HuH-7.5 (cell line): ENCODE measurements around the gene LCN15.
"Not testable (repeated sequence)": the region's sequence is repeated elsewhere in the genome, so short reads cannot be mapped to it uniquely, and the experiment has no call there.

ENCODE experiments used
- DNase-seq: peaks from one replicate; pipeline ENCODE4 v3.0.0; 2011; ENCODE audit warnings: low spot score

LCN15 gene

GRCh38 chr9:136774416-136775045 lies 10.2 kb upstream of the LCN15 start:
- DNase-seq, result no peak

- no peak for DNase-seq
Observed at GRCh38 chr9:136773386-136774044, 9.2 kb upstream of the LCN15 start.

GRCh38 chr9:136771907-136772415 lies 7.6 kb upstream of the LCN15 start:
- no peak for DNase-seq

DNA sequence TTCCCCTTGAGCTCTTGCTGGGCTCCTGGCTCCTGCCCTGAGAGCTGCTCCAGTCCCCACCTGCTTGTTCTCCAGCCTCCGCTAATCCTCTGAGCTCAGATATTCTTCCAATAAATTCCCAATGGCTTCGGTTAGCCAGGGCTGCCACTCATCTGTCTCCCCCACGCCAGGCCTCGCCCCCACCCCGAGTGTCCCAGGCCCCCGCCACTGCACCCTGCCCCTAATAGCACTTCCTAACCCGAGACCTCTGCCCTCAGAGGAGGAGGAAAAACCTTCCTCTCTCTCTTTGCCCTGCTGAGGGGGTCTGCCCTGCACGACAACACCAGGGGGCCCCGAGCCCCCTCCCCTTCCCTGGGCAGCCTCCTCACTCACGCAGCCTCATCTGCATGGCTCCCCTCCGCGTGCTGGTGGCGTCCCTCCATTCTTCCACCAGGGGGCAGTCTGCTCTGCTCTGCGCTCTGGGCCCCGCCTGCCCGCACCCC lies 5.4 kb upstream of the LCN15 start:
- peak; percentile 80 for DNase-seq

GRCh38 chr9:136766410-136767120 lies 2.2 kb upstream of the LCN15 start:
- DNase-seq, result not testable (repeated sequence)

GRCh38 chr9:136765745-136766409 lies 1.6 kb upstream of the LCN15 start:
- not testable (repeated sequence) for DNase-seq

DNA sequence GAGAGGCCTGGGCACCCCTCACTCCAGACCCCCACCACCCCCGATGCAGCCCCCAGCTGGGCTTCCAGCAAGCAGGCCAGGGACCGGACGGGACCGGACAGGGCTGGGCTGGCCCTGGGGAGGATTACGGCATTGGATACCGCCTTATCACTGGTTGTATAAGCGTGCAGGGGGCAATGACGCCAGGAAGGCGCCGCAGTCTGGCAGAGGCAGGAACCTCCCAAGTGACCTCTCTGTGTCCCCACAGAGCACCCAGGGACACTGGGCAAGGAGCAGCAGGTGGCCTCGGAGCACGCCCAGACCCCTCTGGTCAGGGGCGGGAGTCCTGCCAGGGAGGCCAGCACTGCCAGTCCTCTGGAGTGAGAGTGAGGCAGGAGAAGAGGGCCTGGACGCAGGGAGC lies 723 bp upstream of the LCN15 start:
- no peak for DNase-seq

DNA sequence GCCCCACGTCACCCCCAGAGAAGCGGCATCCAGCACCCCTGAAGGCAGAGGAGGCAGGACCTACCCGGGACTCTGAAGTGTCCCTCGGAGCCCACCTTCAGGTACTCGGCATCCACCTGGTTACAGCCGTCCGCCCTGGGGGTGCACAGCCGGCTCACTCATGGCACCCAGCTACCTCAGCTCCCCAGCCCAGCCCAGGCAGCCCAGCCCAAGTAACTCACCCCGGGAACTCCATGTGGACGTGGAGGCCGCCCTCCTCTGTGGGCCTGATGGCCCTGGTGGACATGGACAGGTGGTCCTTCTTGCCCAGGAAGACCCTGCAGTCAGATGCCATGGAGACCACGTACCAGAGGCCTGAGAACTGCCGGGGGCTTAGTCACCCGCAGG lies 676 bp downstream of the LCN15 start:
- DNase-seq, result no peak

DNA sequence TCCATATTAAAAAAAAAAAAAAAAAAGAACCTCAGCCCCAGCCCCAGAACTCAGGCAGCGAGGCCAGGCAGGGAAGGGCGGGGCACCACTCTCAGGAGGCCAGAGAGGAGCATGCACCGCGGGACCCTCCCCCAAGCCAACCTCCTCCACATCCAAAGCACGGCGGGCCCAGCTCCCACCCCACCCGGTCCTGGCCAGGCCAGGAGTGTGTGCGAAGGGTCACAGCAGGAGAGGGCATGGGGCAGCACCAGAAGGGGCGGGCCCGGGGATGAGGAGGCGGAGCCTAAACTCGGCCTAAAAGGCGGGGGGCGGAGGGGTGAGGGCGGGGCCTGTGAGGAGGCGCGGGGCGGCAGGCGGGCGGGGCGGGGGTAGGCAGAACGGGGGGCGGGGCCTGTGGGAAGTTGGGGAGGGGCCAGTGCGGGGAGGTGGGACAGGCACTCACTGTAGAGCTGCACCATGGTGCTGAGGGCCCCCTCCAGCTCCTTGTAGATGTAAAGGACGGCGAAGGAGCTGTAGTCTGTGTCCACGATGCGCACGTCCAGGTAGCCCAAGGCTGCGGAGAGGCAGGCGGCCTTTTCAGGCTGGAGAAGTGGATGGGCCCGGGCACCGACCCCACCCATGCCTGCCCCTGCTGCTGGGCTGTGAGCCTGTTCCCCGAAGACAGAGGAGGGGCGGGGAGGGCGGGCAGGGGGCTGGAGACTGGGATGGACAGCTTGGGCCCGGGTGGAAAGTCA lies 1.2 kb downstream of the LCN15 start:
- DNase-seq, result peak; percentile 84

- DNase-seq, result no peak
Observed at GRCh38 chr9:136762221-136762691, 2.1 kb downstream of the LCN15 start.

DNA sequence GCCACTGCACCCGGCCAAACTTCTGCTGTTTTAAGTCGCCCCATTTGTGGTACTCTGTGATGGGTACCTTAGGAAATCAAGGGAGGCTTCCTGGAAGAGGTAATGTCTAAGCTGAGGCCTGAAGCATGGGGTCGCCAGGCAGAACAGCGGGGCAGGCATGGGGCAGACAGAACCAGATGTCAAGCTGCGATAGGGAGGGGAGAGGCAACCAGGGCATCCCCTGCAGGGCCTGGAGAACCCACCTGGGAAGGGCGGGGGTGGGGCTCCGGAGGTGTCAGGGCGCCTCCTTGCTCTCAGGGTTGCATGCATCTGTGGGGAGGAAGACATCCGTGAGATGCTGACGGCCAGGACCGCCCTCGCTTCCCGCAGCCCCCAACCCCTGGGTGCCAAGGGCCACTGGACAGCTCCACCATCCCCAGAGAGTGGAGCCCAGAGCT lies 2.8 kb downstream of the LCN15 start:
- no peak for DNase-seq

GRCh38 chr9:136760834-136761544 lies 3.3 kb downstream of the LCN15 start:
- peak; percentile 83 for DNase-seq

DNA sequence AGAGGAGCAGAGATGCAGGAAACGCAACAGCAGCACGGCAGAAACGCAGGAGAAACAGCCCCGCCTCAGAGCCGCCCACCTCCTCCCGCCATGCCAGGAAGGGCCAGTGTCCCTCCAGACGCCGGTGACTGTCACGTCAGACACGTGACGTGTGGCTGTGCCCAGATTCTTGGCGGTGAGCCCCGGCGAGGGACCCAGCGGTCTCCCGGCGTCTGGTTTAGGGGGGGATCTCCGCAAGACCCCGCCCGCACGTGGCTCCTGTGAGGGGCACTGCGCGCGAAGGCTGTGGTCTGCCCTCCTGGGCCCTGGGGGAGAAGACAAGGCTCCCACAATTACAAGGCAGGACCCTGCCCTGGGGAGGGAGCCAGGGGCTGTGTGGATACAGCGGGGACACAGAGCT lies 3.9 kb downstream of the LCN15 start:
- DNase-seq, result no peak

- DNase-seq, result no peak
Observed at GRCh38 chr9:136759436-136760325, 4.6 kb downstream of the LCN15 start.

DNA sequence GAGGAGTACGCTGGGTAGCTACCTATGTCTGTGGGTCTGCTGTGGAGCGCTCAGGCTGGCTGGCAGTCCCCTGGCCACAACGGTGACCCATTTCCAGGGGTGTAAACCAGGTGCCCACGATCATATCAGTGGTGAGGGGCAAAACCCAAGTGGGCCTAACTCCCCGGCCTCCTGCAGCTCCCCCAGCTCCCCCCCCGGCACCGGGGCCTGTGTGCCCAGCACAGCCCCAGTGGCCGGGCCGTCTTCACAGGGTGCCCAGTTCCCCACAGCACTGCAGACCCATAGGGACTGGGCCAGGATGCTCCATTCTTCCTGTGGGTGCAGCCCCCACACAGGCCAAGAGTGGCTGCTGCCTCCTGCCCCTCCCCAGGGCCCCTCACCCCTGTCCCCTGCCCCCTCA lies 5.3 kb downstream of the LCN15 start:
- no peak for DNase-seq

DNA sequence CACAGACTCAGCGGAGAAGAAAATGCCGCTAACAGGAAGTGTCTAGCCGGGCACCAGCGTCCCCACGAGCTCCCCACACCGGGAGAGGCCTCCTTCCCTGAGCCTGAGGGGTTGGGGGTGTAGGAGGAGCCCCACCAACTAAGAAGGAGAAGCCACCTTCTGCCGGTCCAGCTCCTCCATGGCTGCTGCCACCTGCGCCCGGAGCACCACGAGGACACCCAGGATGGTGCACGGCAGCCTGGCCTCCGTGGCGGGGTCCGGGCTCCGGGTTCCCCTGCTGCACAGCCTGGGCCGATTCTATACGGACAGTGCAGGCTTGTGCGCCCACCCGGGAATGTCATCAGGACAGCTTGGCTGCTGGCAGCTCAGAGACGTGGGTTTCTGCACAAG lies 6.6 kb downstream of the LCN15 start:
- DNase-seq, result no peak

- no peak for DNase-seq
Observed at GRCh38 chr9:136757328-136757727, 7.0 kb downstream of the LCN15 start.

GRCh38 chr9:136756836-136757235 lies 7.5 kb downstream of the LCN15 start:
- DNase-seq, result no peak

- DNase-seq, result no peak
Observed at GRCh38 chr9:136756134-136756438, 8.2 kb downstream of the LCN15 start.
